Gastrocnemius medialis (tissue), 4 donors: ENCODE data around the gene MYO1B. TPM values are rescaled to one million over a fixed set of nuclear protein-coding genes. Genes with fewer than 3 reads are reported as not detected.

Experiments
- ATAC-seq, 2 donors: fragments of 150-250 bp; one replicate each; pipeline ENCODE4 v1.9.1; 2016
- DNase-seq, 2 donors: peaks; one replicate each; pipeline ENCODE4 v3.0.0-alpha.2; 2019
- H3K27ac ChIP-seq, 4 donors: fragments of 200-600 bp; sonication (generic); 1 replicate in 1 of 4; 2 replicates in 3 of 4; pipeline ENCODE4 v1.5.1; 2016 to 2018; ENCODE audit warnings: mild to moderate bottlenecking in 2 of 4, moderate library complexity in 1 of 4
- H3K27me3 ChIP-seq, 3 donors: fragments of 200-600 bp; sonication (generic) in 2 of 3; 1 replicate in 1 of 3; 2 replicates in 2 of 3; pipeline versions ENCODE4 v1.5.1 to v1.6.0; 2016 to 2019; ENCODE audit warnings: mild to moderate bottlenecking in 1 of 3, moderate library complexity in 1 of 3
- H3K36me3 ChIP-seq, 2 donors: fragments of 200-600 bp; sonication (generic) in 1 of 2; one replicate each; pipeline ENCODE4 v1.5.1; 2017 to 2018
- H3K4me1 ChIP-seq, 2 donors: fragments of 200-600 bp; sonication (generic) in 1 of 2; one replicate each; pipeline ENCODE4 v1.5.1; 2016 to 2017; ENCODE audit warnings: mild to moderate bottlenecking in 2 of 2
- H3K4me3 ChIP-seq, 4 donors: fragments of 200-600 bp; sonication (generic) in 3 of 4; 1 replicate in 1 of 4; 2 replicates in 3 of 4; pipeline ENCODE4 v1.5.1; 2016 to 2019; ENCODE audit warnings: mild to moderate bottlenecking in 2 of 4
- H3K9me3 ChIP-seq, 3 donors: fragments of 200-600 bp; sonication (generic) in 2 of 3; 1 replicate in 1 of 3; 2 replicates in 2 of 3; pipeline ENCODE4 v1.5.1; 2016 to 2019
- POLR2A ChIP-seq, 2 donors: fragments of 450-650 bp; IDR thresholded peaks; one replicate each; pipeline ENCODE4 v1.6.1; 2017; ENCODE audit warnings: antibody characterized with exemption in 2 of 2, mild to moderate bottlenecking in 2 of 2, moderate library complexity in 2 of 2
- in situ Hi-C, 4 donors: fragments of 200-750 bp; cut with MboI; loops; one replicate each; pipeline versions ENCODE4 v1.15.0 to v1.8.0; 2017; ENCODE audit warnings: low sequenced_read_pairs in 4 of 4
- intact Hi-C: fragments of 100-400 bp; cut with DNase I; formaldehyde crosslinking; loops from one replicate; pipeline ENCODE4 v1.15.1; 2023; ENCODE audit warnings: low total_unique reads
- total RNA-seq, 4 donors: library from RNA; depleted of rRNA; stranded (reverse); fragments of >200 nt; gene quantifications; one replicate each; pipeline versions ENCODE4 v1.1.0 to v1.2.3, GENCODE V29; 2016
- TF ChIP-seq, protein P1 (sequence below), 5 experiments: fragments of 450-650 bp in 3 of 5; fragments of 200-600 bp in 2 of 5; sonication (generic) in 2 of 5; IDR thresholded peaks in 4 of 5; conservative IDR thresholded peaks in 1 of 5; 1 replicate in 4 of 5; 2 replicates in 1 of 5; pipeline ENCODE4 v1.5.1; 2016 to 2019; ENCODE audit warnings: antibody characterized with exemption in 5 of 5, mild to moderate bottlenecking in 3 of 5, moderate library complexity in 3 of 5

MYO1B gene
- total RNA-seq, 4 donors from 2014 or later: 7.0 to 10.8 (median 10.0) TPM

DNA sequence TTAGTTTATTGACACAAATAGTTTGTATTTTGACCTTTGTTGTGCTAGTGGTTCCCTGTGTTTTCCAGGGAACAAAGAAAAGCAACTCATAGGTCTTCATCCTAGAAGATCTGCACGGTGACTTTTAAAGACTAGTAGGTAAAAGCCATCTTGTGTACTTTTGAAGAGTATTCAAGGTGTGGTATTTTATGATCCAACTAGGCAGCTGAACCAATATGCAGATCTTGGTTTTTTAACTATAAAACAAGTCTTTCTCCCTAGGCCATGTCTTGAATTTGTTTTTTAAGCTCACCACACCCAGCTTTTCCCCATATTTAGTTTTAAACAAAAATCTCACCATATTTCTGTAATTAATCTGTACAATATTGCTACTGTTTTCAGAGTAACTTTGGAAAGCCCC is 30.0 kb upstream of the MYO1B start:
- Histone ChIP-seq H3K4me3 (no peak overlapping the region), H3K9me3 (no peaks in the 10 kb centered on the region), H3K36me3 (no peaks in the 10 kb centered on the region), H3K27ac (no peak overlapping the region), H3K4me1 (peaks cover 0 to 6% of the 10 kb centered on the region in 2 donors), H3K27me3 (no peaks in the 10 kb centered on the region)
- no peak for TF ChIP-seq POLR2A (IDR thresholded peaks at IDR 0.05)
- in situ Hi-C loops (no loop called here), intact Hi-C loops (no loop called here)
- DNase-seq (no peak), ATAC-seq (no peak)

DNA sequence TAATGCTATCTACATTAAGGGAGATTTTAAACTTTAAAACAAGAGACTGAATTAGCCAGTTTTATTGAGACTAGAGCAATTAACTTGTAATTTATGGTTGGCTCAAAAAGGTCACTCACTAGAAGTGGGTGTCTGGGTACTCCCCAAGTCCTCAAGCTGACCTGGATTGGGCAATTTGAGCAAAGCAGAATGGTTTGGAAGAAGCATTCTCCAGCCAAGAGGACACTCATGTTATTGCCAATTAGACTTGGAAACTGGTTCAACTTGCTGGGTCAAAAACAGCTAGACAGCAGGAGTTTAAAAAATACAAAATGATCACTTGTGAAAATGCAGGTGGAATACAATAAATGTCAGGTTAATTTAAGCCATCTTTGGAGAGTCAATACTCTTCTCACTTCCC is 29.5 kb upstream of the MYO1B start:
- Histone ChIP-seq H3K27me3 (no peaks in the 10 kb centered on the region), H3K36me3 (no peaks in the 10 kb centered on the region), H3K9me3 (no peaks in the 10 kb centered on the region), H3K4me3 (no peak overlapping the region), H3K27ac (no peak overlapping the region), H3K4me1 (peaks cover 0 to 6% of the 10 kb centered on the region in 2 donors)
- intact Hi-C loops (no loop called here), in situ Hi-C loops (no loop called here)
- TF ChIP-seq, protein P1, sequence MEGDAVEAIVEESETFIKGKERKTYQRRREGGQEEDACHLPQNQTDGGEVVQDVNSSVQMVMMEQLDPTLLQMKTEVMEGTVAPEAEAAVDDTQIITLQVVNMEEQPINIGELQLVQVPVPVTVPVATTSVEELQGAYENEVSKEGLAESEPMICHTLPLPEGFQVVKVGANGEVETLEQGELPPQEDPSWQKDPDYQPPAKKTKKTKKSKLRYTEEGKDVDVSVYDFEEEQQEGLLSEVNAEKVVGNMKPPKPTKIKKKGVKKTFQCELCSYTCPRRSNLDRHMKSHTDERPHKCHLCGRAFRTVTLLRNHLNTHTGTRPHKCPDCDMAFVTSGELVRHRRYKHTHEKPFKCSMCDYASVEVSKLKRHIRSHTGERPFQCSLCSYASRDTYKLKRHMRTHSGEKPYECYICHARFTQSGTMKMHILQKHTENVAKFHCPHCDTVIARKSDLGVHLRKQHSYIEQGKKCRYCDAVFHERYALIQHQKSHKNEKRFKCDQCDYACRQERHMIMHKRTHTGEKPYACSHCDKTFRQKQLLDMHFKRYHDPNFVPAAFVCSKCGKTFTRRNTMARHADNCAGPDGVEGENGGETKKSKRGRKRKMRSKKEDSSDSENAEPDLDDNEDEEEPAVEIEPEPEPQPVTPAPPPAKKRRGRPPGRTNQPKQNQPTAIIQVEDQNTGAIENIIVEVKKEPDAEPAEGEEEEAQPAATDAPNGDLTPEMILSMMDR (IDR thresholded peaks at IDR 0.05 in 4 of 5, conservative IDR thresholded peaks at IDR 0.05 in 1 of 5): no peak
- TF ChIP-seq POLR2A (IDR thresholded peaks at IDR 0.05): no peak
- no peak for ATAC-seq
- no peak for DNase-seq

- no peak for DNase-seq
Measured at GRCh38 chr2:191217580-191217979, 27.6 kb upstream of the MYO1B start.

DNA sequence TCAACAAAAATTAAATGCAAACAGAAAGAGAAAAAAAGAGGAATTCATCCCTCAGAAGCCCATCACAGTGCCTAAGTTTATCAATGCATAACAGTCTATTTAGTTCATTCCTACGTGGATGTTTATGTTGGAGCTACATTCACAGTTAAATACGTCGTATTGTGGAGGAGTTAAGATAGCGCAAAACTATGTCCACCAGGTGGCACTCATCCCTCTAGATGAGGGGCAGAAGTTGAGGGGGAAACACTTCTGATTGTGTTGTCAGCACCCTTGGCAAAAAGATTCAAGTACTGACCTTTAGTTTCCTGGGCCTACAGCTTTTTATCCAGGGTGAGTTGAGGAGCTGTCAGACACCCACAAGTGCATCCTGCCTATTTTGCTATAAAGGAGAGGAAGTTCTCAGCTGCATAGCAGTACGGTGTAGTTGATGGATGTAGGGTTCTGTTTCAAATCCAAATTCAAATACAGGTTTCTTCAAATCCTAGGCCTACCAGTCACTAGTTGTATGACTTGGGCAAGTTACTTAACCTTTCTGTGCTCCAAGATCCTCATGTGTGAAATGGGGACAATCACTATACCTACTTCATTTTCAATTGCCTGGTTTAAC is 26.8 kb upstream of the MYO1B start:
- TF ChIP-seq, protein P1 (IDR thresholded peaks at IDR 0.05 in 4 of 5, conservative IDR thresholded peaks at IDR 0.05 in 1 of 5): peak in 4 of 5 experiments; percentile 14 to 57 (median 44)
- TF ChIP-seq POLR2A (IDR thresholded peaks at IDR 0.05): no peak
- H3K27ac ChIP-seq: no peak overlapping the region
- no peak for DNase-seq
- in situ Hi-C loops (no loop called here), intact Hi-C loops (loop anchor here (2.0 kb wide), 1 partner anchor 302 kb away; no protein-coding TSS in a partner anchor)
- no peaks in the 10 kb centered on the region for H3K27me3 ChIP-seq
- peak in 1 of 2 donors; percentile 36 for ATAC-seq
- peaks cover 0 to 6% of the 10 kb centered on the region in 2 donors for H3K4me1 ChIP-seq
- no peak overlapping the region for H3K4me3 ChIP-seq
- no peaks in the 10 kb centered on the region for H3K9me3 ChIP-seq
- no peaks in the 10 kb centered on the region for H3K36me3 ChIP-seq

More at GRCh38 chr2:191217580-191217979, 27.6 kb upstream of the MYO1B start:
- TF ChIP-seq POLR2A (IDR thresholded peaks at IDR 0.05): no peak
- TF ChIP-seq, protein P1 (IDR thresholded peaks at IDR 0.05 in 4 of 5, conservative IDR thresholded peaks at IDR 0.05 in 1 of 5): no peak
- Histone ChIP-seq H3K9me3 (no peaks in the 10 kb centered on the region), H3K36me3 (no peaks in the 10 kb centered on the region), H3K4me1 (peaks cover 0 to 6% of the 10 kb centered on the region in 2 donors), H3K27me3 (no peaks in the 10 kb centered on the region), H3K4me3 (no peak overlapping the region), H3K27ac (no peak overlapping the region)
- in situ Hi-C loops: no loop called here
- intact Hi-C loops: no loop called here
- no peak for ATAC-seq

- Histone ChIP-seq H3K4me3 (no peak overlapping the region), H3K27me3 (no peaks in the 10 kb centered on the region), H3K9me3 (no peaks in the 10 kb centered on the region), H3K36me3 (no peaks in the 10 kb centered on the region), H3K4me1 (peaks cover 0 to 6% of the 10 kb centered on the region in 2 donors), H3K27ac (peak overlapping the region in 3 of 4 donors; percentile 18 to 50 (median 50))
- TF ChIP-seq POLR2A (IDR thresholded peaks at IDR 0.05): no peak
- TF ChIP-seq, protein P1 (IDR thresholded peaks at IDR 0.05 in 4 of 5, conservative IDR thresholded peaks at IDR 0.05 in 1 of 5): no peak
- in situ Hi-C loops (no loop called here), intact Hi-C loops (loop anchor here (10.0 kb wide), 1 partner anchor 284 kb away; no protein-coding TSS in a partner anchor)
- DNase-seq (no peak), ATAC-seq (no peak)
Measured at GRCh38 chr2:191220671-191221070, 24.5 kb upstream of the MYO1B start.
